Activated naive CD8-positive, alpha-beta T cell treated with anti-CD3 and anti-CD28 coated beads, Interleukin-2, amount 50 U/mL, for 16 hours (primary cell): ENCODE data around the gene MRPL44.

Source experiments
- DNase-seq: peaks from one replicate; pipeline ENCODE4 v3.0.0-alpha.2; 2020; ENCODE audit warnings: low read depth, low spot score

Gene MRPL44

DNA sequence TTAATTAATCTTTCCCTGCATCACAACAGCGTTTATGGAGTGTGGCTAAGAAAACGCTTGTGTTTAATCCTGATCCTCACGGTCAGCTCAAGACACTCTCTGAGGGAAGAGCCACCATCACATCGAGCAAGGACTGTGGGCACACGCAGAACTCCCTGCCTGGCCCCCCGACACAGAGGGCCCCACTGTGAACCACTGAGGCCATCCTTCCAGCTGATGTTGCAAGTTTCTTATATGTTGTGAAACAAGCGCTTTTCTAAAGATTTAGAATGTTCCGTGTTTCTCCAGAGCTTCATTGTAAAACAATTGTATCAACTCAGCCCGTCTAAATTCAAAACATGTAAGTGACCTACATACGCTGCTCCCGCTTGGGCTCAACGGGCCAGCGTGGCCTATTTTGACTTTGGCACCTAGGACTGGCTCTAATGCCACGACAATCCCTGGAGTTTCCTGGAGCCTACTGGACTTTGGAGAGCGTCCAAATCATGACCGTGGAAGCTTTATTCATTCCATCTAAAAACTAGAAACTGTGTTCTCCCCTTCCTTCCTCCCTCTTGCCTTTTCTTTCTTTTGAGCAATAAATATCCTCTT lies 46.9 kb downstream of the MRPL44 start:
- DNase-seq: no peak

DNA sequence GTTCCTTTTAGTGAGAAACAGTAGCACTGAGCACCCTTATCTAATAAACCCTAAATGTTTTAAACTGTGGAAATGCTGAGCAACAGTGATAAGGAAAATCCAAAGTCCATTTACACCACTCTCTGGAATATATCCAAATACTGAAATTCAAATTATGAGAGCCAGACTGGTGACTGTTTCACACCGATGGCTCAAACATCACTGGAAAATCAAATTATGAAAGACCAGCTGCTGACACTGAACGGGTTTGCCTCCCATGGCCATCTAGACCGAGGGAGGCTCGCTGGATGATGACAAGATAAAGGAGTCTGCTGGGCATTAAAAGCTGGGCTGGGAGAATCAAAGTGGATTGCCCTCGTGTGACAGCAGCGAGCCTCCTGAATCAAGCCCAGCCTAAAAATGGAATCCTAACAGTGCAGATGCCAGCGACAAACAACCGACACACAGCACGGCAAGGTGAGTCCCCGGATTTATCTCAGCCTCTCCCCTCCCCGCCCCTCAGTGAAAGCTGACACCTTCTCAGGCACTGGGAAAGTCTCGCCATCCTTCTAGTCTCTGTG lies 51.5 kb downstream of the MRPL44 start:
- DNase-seq: no peak

DNA sequence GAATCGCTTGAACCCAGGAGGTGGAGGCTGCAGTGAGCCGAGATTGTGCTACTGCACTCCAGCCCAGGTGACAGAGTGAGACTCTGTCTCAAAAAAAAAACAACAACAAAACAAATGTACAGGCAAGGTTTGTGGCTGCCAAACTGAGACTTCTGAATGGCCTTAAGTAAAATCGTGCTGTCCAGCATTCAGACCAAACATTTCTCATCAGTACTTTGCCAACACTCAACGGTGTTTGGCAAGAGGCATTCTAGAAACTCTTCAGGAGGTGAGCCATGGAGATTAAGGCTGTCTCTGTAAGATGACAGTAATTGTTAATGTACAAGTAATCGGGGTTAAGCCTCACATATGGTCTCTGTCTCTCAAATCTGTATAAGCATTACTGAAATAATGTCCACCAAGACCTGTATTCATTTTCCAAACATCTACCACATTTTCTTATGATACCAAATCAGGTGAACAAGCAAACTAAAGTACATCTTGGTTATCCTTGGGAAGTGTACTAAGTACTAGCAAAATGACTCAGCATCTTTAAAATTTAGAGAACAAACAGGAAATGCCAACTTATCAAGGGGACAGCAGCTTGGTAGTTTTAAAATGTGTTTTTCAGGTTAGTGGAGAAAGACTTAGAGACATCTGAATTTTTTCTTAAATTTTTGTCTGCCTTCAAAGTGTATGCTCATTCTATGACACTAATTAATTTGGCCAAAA lies 52.5 kb downstream of the MRPL44 start:
- DNase-seq: no peak

DNA sequence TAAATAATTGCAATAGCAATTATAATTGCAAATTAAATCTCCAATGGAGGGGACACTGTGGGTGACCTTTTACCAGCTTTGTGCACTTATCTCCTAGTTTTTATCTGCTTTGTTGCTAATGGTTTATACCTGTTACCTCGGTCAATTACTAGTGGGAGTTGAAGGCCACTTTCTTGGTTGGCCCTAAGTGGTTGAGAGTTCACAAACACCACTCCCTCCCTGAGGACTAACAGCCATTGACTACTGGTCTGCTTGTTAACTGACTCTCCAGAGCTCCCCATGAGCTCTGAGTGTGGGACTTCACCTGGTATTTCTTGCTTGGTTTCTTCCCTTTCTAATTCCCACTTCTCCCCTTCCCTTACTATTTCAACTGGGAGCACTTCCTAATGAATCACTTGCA lies 54.6 kb downstream of the MRPL44 start:
- no peak for DNase-seq

DNA sequence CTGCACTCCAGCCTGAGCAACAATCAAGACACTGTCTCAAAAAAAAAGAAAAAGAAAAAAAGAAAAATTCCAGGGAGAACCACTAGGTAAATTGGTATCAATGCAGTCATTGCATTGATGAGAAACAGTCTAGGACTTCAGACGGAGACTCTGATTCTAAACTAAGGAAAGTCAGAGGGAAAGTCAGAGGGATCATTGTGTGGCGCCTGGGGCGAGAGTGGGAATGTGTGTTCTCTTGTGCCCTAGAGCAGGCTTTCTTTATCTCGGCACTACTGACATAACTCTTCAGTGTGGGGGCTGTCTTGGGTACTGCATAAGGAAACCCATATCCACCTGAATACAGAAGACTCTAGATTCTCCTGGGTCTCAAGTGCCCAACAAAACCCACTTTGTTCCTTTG lies 57.1 kb downstream of the MRPL44 start:
- no peak for DNase-seq

DNA sequence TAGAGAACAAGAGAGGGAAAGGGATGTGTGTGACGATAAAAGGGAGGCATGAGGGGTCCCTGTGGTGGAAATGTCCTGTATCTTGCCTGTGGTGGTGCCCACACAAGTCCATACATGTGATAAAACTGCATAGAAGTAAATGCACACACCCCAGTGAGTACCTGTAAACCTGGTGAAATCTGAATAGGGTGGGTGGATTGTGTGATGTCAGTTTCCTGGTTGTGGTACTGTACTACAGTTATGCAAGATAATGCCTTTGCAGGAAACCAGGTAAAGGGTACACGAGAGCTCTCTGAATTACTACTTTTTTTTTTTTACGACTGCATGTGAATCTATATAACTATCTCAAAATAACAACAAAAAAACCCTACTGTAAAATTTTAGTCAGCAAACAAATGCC lies 59.7 kb downstream of the MRPL44 start:
- DNase-seq: no peak
